ENCODE data around the gene ADAM19. TPM values are rescaled to one million over a fixed set of nuclear protein-coding genes. Genes with fewer than 3 reads are reported as not detected.

ADAM19 gene
- total RNA-seq, 2 experiments from 2014 or later, result 24.2 to 103 TPM

DNA sequence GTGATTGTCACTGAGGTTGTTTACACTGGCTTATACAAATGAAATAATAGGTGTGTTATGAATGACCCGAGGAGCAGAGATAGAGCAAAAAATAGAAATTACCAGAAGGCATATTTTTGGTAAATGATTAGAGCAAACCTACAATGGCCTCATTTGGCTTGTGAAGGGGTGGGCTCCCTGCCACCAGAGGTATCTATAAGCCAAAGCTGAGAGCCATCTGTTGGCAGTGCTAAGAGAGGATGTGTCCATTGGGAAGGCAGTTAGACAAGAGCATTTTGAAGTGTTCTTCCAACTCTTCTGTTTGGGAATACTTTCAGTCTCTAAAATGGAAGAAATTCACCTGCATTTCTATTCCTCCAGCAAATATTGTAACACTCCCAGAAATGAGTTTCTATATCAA, 104.9 kb downstream of the ADAM19 start:
- Histone ChIP-seq H3K9me2 (ENCODE audit: insufficient read depth, low read length) (no peaks in the 10 kb centered on the region), H3K4me1 (ENCODE audit: insufficient read depth, low read length, poor library complexity, severe bottlenecking) (no peaks in the 10 kb centered on the region), H4K20me1 (ENCODE audit: insufficient read depth, low read length) (no peaks in the 10 kb centered on the region), H3K79me2 (ENCODE audit: insufficient read depth, low read depth, low read length) (no peaks in the 10 kb centered on the region), H3K36me3 (ENCODE audit: insufficient read depth, low read length) (no peaks in the 10 kb centered on the region), H2AFZ (ENCODE audit: low read length) (no peak overlapping the region), H3K4me3 (ENCODE audit: low read depth, low read length, poor library complexity, severe bottlenecking) (no peak overlapping the region), H3K9me3 (ENCODE audit: low read length) (no peaks in the 10 kb centered on the region), H3K4me2 (ENCODE audit: low read length) (no peak overlapping the region), H3K27ac (ENCODE audit: low read depth, low read length, poor library complexity, severe bottlenecking) (no peak overlapping the region)
- no peak for TF ChIP-seq EZH2phosphoT487 (IDR thresholded peaks at IDR 0.05; ENCODE audit: borderline replicate concordance, low read depth, low read length)
- TF ChIP-seq, protein P1, sequence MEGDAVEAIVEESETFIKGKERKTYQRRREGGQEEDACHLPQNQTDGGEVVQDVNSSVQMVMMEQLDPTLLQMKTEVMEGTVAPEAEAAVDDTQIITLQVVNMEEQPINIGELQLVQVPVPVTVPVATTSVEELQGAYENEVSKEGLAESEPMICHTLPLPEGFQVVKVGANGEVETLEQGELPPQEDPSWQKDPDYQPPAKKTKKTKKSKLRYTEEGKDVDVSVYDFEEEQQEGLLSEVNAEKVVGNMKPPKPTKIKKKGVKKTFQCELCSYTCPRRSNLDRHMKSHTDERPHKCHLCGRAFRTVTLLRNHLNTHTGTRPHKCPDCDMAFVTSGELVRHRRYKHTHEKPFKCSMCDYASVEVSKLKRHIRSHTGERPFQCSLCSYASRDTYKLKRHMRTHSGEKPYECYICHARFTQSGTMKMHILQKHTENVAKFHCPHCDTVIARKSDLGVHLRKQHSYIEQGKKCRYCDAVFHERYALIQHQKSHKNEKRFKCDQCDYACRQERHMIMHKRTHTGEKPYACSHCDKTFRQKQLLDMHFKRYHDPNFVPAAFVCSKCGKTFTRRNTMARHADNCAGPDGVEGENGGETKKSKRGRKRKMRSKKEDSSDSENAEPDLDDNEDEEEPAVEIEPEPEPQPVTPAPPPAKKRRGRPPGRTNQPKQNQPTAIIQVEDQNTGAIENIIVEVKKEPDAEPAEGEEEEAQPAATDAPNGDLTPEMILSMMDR (conservative IDR thresholded peaks at IDR 0.05; ENCODE audit: low read length), result 0 out of 2 replicates have a peak, but pooled peaks have one; percentile 15
- ChIA-PET POLR2A (interaction anchor here (1.2 kb wide), 1 partner anchor 23 kb away, joined by 3 read pairs; no protein-coding TSS in a partner anchor), CTCF (ENCODE audit: unreplicated experiment) (interaction anchor here (1.5 to 1.6 kb wide), 2 partner anchors 13 to 14 kb away, joined by 5 to 10 read pairs; no protein-coding TSS in a partner anchor)
- intact Hi-C loops (cut with micrococcal nuclease; ENCODE audit: unreplicated experiment), result loop anchor here (1.0 kb wide), 1 partner anchor 38 kb away; no protein-coding TSS in a partner anchor
- no peak for DNase-seq (ENCODE audit: low spot score)
- BruUV-seq (replicated peaks), result no TSS peak

- H3K9me3 ChIP-seq (ENCODE audit: low read length), result no peaks in the 10 kb centered on the region
- no peaks in the 10 kb centered on the region for H3K36me3 ChIP-seq (ENCODE audit: insufficient read depth, low read length)
- no peak overlapping the region for H3K4me2 ChIP-seq (ENCODE audit: low read length)
- intact Hi-C loops (cut with micrococcal nuclease; ENCODE audit: unreplicated experiment), result no loop called here
- no peak for DNase-seq (ENCODE audit: low spot score)
- no peak overlapping the region for H2AFZ ChIP-seq (ENCODE audit: low read length)
- H3K79me2 ChIP-seq (ENCODE audit: insufficient read depth, low read depth, low read length), result no peaks in the 10 kb centered on the region
- ChIA-PET POLR2A (interaction anchor here (0.6 to 1.3 kb wide), 5 partner anchors 11 to 1940 kb away, joined by 3 to 4 read pairs (median 3); no protein-coding TSS in a partner anchor), CTCF (ENCODE audit: unreplicated experiment) (interaction anchor here (1.1 to 1.5 kb wide), 3 partner anchors 10 to 273 kb away, joined by 3 to 10 read pairs (median 4); no protein-coding TSS in a partner anchor)
- no peaks in the 10 kb centered on the region for H4K20me1 ChIP-seq (ENCODE audit: insufficient read depth, low read length)
- no peaks in the 10 kb centered on the region for H3K4me1 ChIP-seq (ENCODE audit: insufficient read depth, low read length, poor library complexity, severe bottlenecking)
- TF ChIP-seq, protein P1 (conservative IDR thresholded peaks at IDR 0.05; ENCODE audit: low read length), result no peak
- no peak for TF ChIP-seq EZH2phosphoT487 (IDR thresholded peaks at IDR 0.05; ENCODE audit: borderline replicate concordance, low read depth, low read length)
- no peaks in the 10 kb centered on the region for H3K9me2 ChIP-seq (ENCODE audit: insufficient read depth, low read length)
- no peak overlapping the region for H3K27ac ChIP-seq (ENCODE audit: low read depth, low read length, poor library complexity, severe bottlenecking)
- no TSS peak for BruUV-seq (replicated peaks)
- H3K4me3 ChIP-seq (ENCODE audit: low read depth, low read length, poor library complexity, severe bottlenecking), result no peak overlapping the region
These were observed 105.9 kb downstream of the ADAM19 start for GRCh38 chr5:157469687-157470086.

DNA sequence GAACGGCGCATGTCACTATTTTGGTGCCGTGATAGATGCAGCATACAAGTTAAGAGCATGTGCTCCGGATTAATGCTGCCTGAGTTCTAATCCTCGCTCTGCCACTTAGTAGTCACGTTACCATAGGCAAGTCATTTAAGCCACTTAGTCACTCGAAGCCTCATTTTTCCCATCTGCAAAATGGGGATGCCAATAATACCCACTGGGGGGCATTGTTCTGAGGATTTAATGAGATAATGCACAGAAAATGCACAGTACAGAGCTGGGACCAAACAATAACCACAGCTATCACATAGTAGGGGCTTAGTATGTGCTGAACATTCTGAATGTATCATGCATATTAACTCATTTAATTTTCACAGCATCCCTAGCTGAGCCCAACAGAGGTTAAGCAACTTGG, 106.5 kb downstream of the ADAM19 start:
- ChIA-PET POLR2A (interaction anchor here (0.8 to 1.6 kb wide), 5 partner anchors 12 to 104 kb away, joined by 3 to 5 read pairs (median 4); no protein-coding TSS in a partner anchor), CTCF (ENCODE audit: unreplicated experiment) (interaction anchor here (1.1 to 1.5 kb wide), 3 partner anchors 11 to 274 kb away, joined by 3 to 10 read pairs (median 4); no protein-coding TSS in a partner anchor)
- Histone ChIP-seq H3K27ac (ENCODE audit: low read depth, low read length, poor library complexity, severe bottlenecking) (no peak overlapping the region), H3K4me2 (ENCODE audit: low read length) (no peak overlapping the region), H3K36me3 (ENCODE audit: insufficient read depth, low read length) (no peaks in the 10 kb centered on the region), H4K20me1 (ENCODE audit: insufficient read depth, low read length) (no peaks in the 10 kb centered on the region), H3K4me3 (ENCODE audit: low read depth, low read length, poor library complexity, severe bottlenecking) (no peak overlapping the region), H3K9me2 (ENCODE audit: insufficient read depth, low read length) (no peaks in the 10 kb centered on the region), H3K4me1 (ENCODE audit: insufficient read depth, low read length, poor library complexity, severe bottlenecking) (no peaks in the 10 kb centered on the region), H2AFZ (ENCODE audit: low read length) (no peak overlapping the region), H3K9me3 (ENCODE audit: low read length) (no peaks in the 10 kb centered on the region), H3K79me2 (ENCODE audit: insufficient read depth, low read depth, low read length) (no peaks in the 10 kb centered on the region)
- DNase-seq (ENCODE audit: low spot score), result no peak
- no TSS peak for BruUV-seq (replicated peaks)
- intact Hi-C loops (cut with micrococcal nuclease; ENCODE audit: unreplicated experiment), result no loop called here
- no peak for TF ChIP-seq EZH2phosphoT487 (IDR thresholded peaks at IDR 0.05; ENCODE audit: borderline replicate concordance, low read depth, low read length)
- TF ChIP-seq, protein P1 (conservative IDR thresholded peaks at IDR 0.05; ENCODE audit: low read length), result peak; percentile 68
